GM12872 (cell line): ENCODE data around the gene EXD3.
A peak's percentile ranks its signal among the peaks of the same experiment; 100 is the strongest.

ENCODE experiments used
- CTCF ChIP-seq: IDR thresholded peaks from 3 replicates; pipeline ENCODE4 v1.5.1; 2011; ENCODE audit warnings: low read depth, mild to moderate bottlenecking, low read length, moderate library complexity; ENCODE audit not compliant: insufficient read depth

EXD3 gene

GRCh38 chr9:137308057-137308619, 114.8 kb downstream of the EXD3 start:
- no peak for TF ChIP-seq CTCF

GRCh38 chr9:137307255-137308056, 115.5 kb downstream of the EXD3 start:
- TF ChIP-seq CTCF: no peak

DNA sequence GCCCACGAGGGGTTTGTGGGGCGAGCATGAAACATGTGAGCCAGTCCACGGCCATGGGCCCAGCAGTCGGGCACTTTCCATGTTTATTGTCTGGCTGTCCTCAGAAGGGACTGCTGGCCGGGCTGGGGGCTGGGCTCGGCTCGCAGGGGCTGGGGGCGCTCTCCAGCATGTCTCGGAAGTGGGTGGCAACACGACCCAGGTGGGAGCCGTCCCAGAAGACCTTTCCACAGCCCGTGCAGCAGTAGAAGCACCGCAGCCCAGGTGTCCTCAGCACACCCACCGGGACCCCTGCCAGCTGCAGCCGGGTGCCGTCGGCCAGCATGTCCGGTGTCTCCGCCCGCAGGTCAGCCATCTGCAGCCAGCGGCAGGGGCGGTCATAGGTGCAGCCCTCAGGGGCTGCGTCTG, 116.1 kb downstream of the EXD3 start:
- no peak for TF ChIP-seq CTCF

- TF ChIP-seq CTCF: no peak
Measured at GRCh38 chr9:137306066-137306849, 116.7 kb downstream of the EXD3 start.

- no peak for TF ChIP-seq CTCF
Measured at GRCh38 chr9:137305798-137306065, 117.2 kb downstream of the EXD3 start.

GRCh38 chr9:137305060-137305797, 117.7 kb downstream of the EXD3 start:
- peak; percentile 40; the same call in 2 of the 3 replicates for TF ChIP-seq CTCF
